ENCODE data around the gene SLC13A4.
A peak's percentile ranks its signal among the peaks of the same experiment; 100 is the strongest.

SLC13A4 gene

GRCh38 chr7:135647755-135648154 is 80.2 kb downstream of the SLC13A4 start:
- DNase-seq (ENCODE audit: low read depth in 1 of 2, low spot score in 1 of 2), result no peak
- no peak for TF ChIP-seq SPI1 (IDR thresholded peaks at IDR 0.05; ENCODE audit: borderline replicate concordance, low read depth)
- TF ChIP-seq POLR2AphosphoS5 (IDR thresholded peaks at IDR 0.05; ENCODE audit: low read depth), result no peak
- TF ChIP-seq GABPA (IDR thresholded peaks at IDR 0.05; ENCODE audit: low read depth), result no peak
- TF ChIP-seq CTCF (IDR thresholded peaks at IDR 0.05; ENCODE audit: insufficient read depth, low read length), result no peak
- TF ChIP-seq REST (IDR thresholded peaks at IDR 0.05; ENCODE audit: insufficient replicate concordance, low read depth), result no peak
- H3K27ac ChIP-seq (replicated peaks), result no peak overlapping the region

GRCh38 chr7:135645296-135645904 is 82.6 kb downstream of the SLC13A4 start:
- peak in 1 of 2 experiments; percentile 29 for DNase-seq (ENCODE audit: low read depth in 1 of 2, low spot score in 1 of 2)
- Histone ChIP-seq H3K4me3 (replicated peaks; ENCODE audit: insufficient read depth, low read length) (no peak overlapping the region), H3K27me3 (ENCODE audit: insufficient read depth, poor library complexity, severe bottlenecking) (no peaks in the 10 kb centered on the region), H3K27ac (replicated peaks) (no peak overlapping the region)
- TF ChIP-seq GABPA (IDR thresholded peaks at IDR 0.05; ENCODE audit: low read depth) (no peak), CTCF (IDR thresholded peaks at IDR 0.05; ENCODE audit: insufficient read depth, low read length) (peak; percentile 65), SPI1 (IDR thresholded peaks at IDR 0.05; ENCODE audit: borderline replicate concordance, low read depth) (no peak)

More at GRCh38 chr7:135647755-135648154, 80.2 kb downstream of the SLC13A4 start:
- no peaks in the 10 kb centered on the region for H3K27me3 ChIP-seq (ENCODE audit: insufficient read depth, poor library complexity, severe bottlenecking)
- H3K4me3 ChIP-seq (replicated peaks; ENCODE audit: insufficient read depth, low read length), result no peak overlapping the region

- no peak for TF ChIP-seq REST (IDR thresholded peaks at IDR 0.05; ENCODE audit: insufficient replicate concordance, low read depth)
- TF ChIP-seq CTCF (IDR thresholded peaks at IDR 0.05; ENCODE audit: insufficient read depth, low read length), result no peak
- TF ChIP-seq SPI1 (IDR thresholded peaks at IDR 0.05; ENCODE audit: borderline replicate concordance, low read depth), result no peak
- no peak for TF ChIP-seq POLR2AphosphoS5 (IDR thresholded peaks at IDR 0.05; ENCODE audit: low read depth)
- no peak for TF ChIP-seq GABPA (IDR thresholded peaks at IDR 0.05; ENCODE audit: low read depth)
- Histone ChIP-seq H3K4me3 (replicated peaks; ENCODE audit: insufficient read depth, low read length) (no peak overlapping the region), H3K27ac (replicated peaks) (no peak overlapping the region), H3K27me3 (ENCODE audit: insufficient read depth, poor library complexity, severe bottlenecking) (no peaks in the 10 kb centered on the region)
- DNase-seq (ENCODE audit: low read depth in 1 of 2, low spot score in 1 of 2), result no peak
Observed at GRCh38 chr7:135644729-135645128, 83.3 kb downstream of the SLC13A4 start.

- peak in 1 of 2 experiments; percentile 22 for DNase-seq (ENCODE audit: low read depth in 1 of 2, low spot score in 1 of 2)
- TF ChIP-seq SPI1 (IDR thresholded peaks at IDR 0.05; ENCODE audit: borderline replicate concordance, low read depth), result no peak
- no peak for TF ChIP-seq REST (IDR thresholded peaks at IDR 0.05; ENCODE audit: insufficient replicate concordance, low read depth)
- no peak for TF ChIP-seq CTCF (IDR thresholded peaks at IDR 0.05; ENCODE audit: insufficient read depth, low read length)
- TF ChIP-seq POLR2AphosphoS5 (IDR thresholded peaks at IDR 0.05; ENCODE audit: low read depth), result no peak
- TF ChIP-seq GABPA (IDR thresholded peaks at IDR 0.05; ENCODE audit: low read depth), result no peak
- no peak overlapping the region for H3K27ac ChIP-seq (replicated peaks)
Observed at GRCh38 chr7:135644154-135644553, 83.8 kb downstream of the SLC13A4 start.

More at GRCh38 chr7:135644154-135644553, 83.8 kb downstream of the SLC13A4 start:
- Histone ChIP-seq H3K4me3 (replicated peaks; ENCODE audit: insufficient read depth, low read length) (no peak overlapping the region), H3K27me3 (ENCODE audit: insufficient read depth, poor library complexity, severe bottlenecking) (no peaks in the 10 kb centered on the region)

All from HL-60 (cell line).